Psoas muscle (tissue), 8 donors: ENCODE data around the gene ROS1. TPM values are rescaled to one million over a fixed set of nuclear protein-coding genes. Genes with fewer than 3 reads are reported as not detected.

Experiments used
- ATAC-seq, 4 donors: fragments of 200-7000 bp; cut with Tn5 transposase; one replicate each; pipeline ENCODE4 v1.9.1; 2020; ENCODE audit warnings: moderate library complexity in 3 of 4, mild to moderate bottlenecking in 2 of 4
- DNase-seq, 2 donors: peaks; one replicate each; pipeline ENCODE4 v3.0.0-alpha.2; 2020
- H3K27ac ChIP-seq: fragments of 200-600 bp; one replicate; pipeline ENCODE4 v1.8.0; 2022
- H3K27me3 ChIP-seq, 3 donors: fragments of 200-600 bp in 1 of 3; one replicate each; pipeline versions ENCODE4 v1.6.1 to v1.8.0; 2013 to 2022; ENCODE audit warnings: low read length in 2 of 3, mild to moderate bottlenecking in 2 of 3, moderate library complexity in 1 of 3; ENCODE audit not compliant: insufficient read depth in 3 of 3
- H3K36me3 ChIP-seq, 2 donors: fragments of 200-600 bp in 1 of 2; one replicate each; pipeline versions ENCODE4 v1.6.1 to v1.8.0; 2013 to 2022; ENCODE audit warnings: low read depth in 1 of 2, mild to moderate bottlenecking in 1 of 2, moderate library complexity in 1 of 2; ENCODE audit not compliant: insufficient read depth in 1 of 2
- H3K4me1 ChIP-seq: fragments of 200-600 bp; one replicate; pipeline ENCODE4 v1.8.0; 2022
- H3K4me3 ChIP-seq: fragments of 200-600 bp; one replicate; pipeline ENCODE4 v1.8.0; 2022; ENCODE audit warnings: mild to moderate bottlenecking
- H3K9me3 ChIP-seq: fragments of 200-600 bp; one replicate; pipeline ENCODE4 v1.8.0; 2022
- WGBS, 3 donors: extraction: QIAGEN DNeasy Blood & Tissue Kit; methylation state at CpG; one replicate each; pipeline versions ENCODE4 v1.1.6 to v1.1.7; 2013; 5-methylcytosine and 5-hydroxymethylcytosine counted together
- intact Hi-C, 2 donors: fragments of 100-400 bp; cut with DNase I; formaldehyde crosslinking; loops; one replicate each; pipeline versions ENCODE4 v1.11.0 to v1.14.2; 2022
- polyA plus RNA-seq, 3 donors: library from polyadenylated mRNA; stranded (reverse); fragments of 200-250 nt; gene quantifications; one replicate each; pipeline ENCODE4 v1.2.3, GENCODE V29; 2013
- total RNA-seq, 4 donors: library from RNA; stranded (reverse); fragmentation: NEBNext Ultra II Directional in 2 of 4; extraction: Animal tissue kit (Norgen Biotek cat#: 25700) in 2 of 4; gene quantifications; one replicate each; pipeline versions ENCODE4 v1.2.1 to v1.2.4, GENCODE V29; 2021 to 2023
- TF ChIP-seq, protein P1 (sequence below): fragments of 200-600 bp; IDR thresholded peaks from one replicate; pipeline ENCODE4 v1.8.0; 2022; ENCODE audit warnings: antibody characterized with exemption
- donor health status: healthy with polysubstance abuse.
- donor health status: DM: no; HTN: no; CAD: no; lungs with moderate emphysema.
- donor health status: Bipolar disorder and iron deficiency.
- donor health status: healthy.
- donor health status: DM: yes; HTN: yes; CAD: no.
- donor health status: DM: no; HTN: no; CAD: no.
- donor health status: DM: no; HTN: no; CAD: no.
- donor health status: DM: yes; HTN: yes; CAD: no.

Gene ROS1
- total and polyA plus RNA-seq, 7 donors: 0.04 to 0.06 TPM; not detected in 5

DNA sequence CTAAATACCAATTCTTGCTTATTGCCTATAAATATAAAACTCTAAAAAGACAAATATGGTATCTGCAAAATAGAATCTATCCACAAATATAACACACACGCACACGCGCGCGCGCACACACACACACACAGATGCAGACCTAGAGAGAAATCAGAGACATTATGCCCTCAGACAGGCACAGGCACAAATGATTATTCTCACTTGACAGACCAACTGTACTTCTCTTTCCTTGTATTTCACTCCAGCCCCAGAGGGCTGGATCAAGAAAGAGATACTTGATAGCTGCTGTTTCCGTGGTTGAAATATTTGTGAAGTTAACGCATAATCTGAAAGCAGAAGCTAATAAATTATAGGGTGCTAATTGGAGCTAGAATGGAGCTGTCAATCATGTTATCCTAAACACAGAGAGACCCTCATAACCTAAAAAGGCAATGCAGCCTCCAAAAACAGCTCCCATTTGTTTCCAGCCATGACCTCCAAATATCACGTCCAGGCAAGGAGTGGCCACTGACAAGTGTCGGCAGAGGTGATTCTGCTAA lies 148.9 kb downstream of the ROS1 start:
- no peaks in the 10 kb centered on the region for H3K9me3 ChIP-seq
- H3K27ac ChIP-seq: peak overlapping the region; percentile 95
- no peak for DNase-seq
- H3K27me3 ChIP-seq: no peaks in the 10 kb centered on the region
- TF ChIP-seq, protein P1, sequence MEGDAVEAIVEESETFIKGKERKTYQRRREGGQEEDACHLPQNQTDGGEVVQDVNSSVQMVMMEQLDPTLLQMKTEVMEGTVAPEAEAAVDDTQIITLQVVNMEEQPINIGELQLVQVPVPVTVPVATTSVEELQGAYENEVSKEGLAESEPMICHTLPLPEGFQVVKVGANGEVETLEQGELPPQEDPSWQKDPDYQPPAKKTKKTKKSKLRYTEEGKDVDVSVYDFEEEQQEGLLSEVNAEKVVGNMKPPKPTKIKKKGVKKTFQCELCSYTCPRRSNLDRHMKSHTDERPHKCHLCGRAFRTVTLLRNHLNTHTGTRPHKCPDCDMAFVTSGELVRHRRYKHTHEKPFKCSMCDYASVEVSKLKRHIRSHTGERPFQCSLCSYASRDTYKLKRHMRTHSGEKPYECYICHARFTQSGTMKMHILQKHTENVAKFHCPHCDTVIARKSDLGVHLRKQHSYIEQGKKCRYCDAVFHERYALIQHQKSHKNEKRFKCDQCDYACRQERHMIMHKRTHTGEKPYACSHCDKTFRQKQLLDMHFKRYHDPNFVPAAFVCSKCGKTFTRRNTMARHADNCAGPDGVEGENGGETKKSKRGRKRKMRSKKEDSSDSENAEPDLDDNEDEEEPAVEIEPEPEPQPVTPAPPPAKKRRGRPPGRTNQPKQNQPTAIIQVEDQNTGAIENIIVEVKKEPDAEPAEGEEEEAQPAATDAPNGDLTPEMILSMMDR: no peak
- ATAC-seq: peak; percentile 48 to 75 (median 62)
- H3K36me3 ChIP-seq: no peaks in the 10 kb centered on the region
- WGBS, 3 donors: 30 to 57% (median 34%) methylated on average over 10 of the region's 10 CpGs
- intact Hi-C loops: no loop called here
- peak overlapping the region; percentile 50 for H3K4me3 ChIP-seq
- H3K4me1 ChIP-seq: peaks cover 36% of the 10 kb centered on the region

DNA sequence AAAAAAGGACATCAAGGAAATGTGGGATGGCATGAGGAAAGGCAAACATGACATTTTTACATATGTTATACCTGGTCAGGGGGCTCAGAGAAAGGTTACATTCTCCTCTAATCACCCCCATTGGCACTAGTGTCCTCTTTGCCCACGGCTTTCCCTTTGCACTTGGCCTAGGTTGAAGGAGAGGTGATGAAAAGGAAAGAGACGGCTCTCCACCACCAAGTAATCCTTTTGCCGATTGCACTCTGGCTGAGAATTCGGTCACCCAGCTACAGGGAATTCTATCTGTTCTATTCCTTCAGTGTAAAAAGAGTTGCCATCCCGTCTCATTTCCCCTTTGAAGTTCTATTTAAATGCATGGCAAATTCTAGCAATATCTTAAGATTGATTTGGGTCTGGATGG lies 150.0 kb downstream of the ROS1 start:
- 15 to 36% (median 22%) methylated on average over 5 of the region's 5 CpGs for WGBS, 3 donors
- ATAC-seq (peak; percentile 57 to 73 (median 60)), DNase-seq (no peak)
- peaks cover 36% of the 10 kb centered on the region for H3K4me1 ChIP-seq
- intact Hi-C loops: no loop called here
- H3K4me3 ChIP-seq: peak overlapping the region; percentile 50
- H3K36me3 ChIP-seq: no peaks in the 10 kb centered on the region
- H3K27me3 ChIP-seq: no peaks in the 10 kb centered on the region
- peak overlapping the region; percentile 95 for H3K27ac ChIP-seq
- TF ChIP-seq, protein P1: no peak
- no peaks in the 10 kb centered on the region for H3K9me3 ChIP-seq

DNA sequence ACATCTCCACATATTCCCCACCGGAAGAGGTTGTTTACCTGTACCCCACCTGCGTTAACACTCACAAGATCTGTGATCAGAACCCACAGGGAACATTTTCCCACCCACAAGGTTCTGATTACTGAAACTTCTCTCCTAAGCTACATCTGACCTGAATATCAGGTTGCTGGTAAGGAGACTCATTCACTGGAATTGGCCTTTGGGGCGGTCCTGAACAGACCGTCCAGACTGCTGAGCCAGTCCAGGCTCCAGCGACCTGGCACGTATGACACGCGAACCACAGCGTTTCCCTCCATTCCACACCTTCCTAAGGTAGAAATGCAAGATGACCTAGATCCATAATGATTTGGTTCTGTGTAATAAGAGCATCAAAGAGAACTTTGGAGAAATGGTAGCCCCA lies 150.5 kb downstream of the ROS1 start:
- peak overlapping the region; percentile 95 for H3K27ac ChIP-seq
- H3K27me3 ChIP-seq: no peaks in the 10 kb centered on the region
- peak overlapping the region; percentile 50 for H3K4me3 ChIP-seq
- no peaks in the 10 kb centered on the region for H3K36me3 ChIP-seq
- H3K4me1 ChIP-seq: peaks cover 36% of the 10 kb centered on the region
- 24 to 48% (median 35%) methylated on average over 9 of the region's 9 CpGs for WGBS, 3 donors
- DNase-seq (peak in 1 of 2 donors; percentile 75), ATAC-seq (peak; percentile 76 to 82 (median 80))
- intact Hi-C loops: no loop called here
- no peaks in the 10 kb centered on the region for H3K9me3 ChIP-seq
- TF ChIP-seq, protein P1: no peak

DNA sequence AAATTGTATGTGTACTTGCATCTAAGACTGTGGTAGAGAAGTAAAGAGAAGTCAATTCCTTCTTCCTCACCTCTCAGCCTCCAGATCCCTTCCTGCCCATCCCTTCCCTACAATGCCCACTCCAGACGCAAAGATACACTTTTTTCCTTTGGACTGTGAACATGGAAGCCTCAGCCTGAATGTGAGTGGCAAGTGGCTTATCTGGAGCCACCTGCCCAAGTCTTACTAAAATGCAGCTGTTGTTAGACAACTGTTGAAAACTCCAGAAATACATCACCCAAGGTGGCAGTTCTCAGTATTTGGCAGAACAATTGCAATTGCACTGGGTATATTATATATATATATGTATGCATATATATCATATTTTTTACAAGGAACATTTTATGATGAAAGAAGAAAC lies 152.9 kb downstream of the ROS1 start:
- intact Hi-C loops: no loop called here
- Histone ChIP-seq H3K9me3 (no peaks in the 10 kb centered on the region), H3K27me3 (peaks cover 0 to 3% (median 0%) of the 10 kb centered on the region in 3 donors), H3K4me1 (peaks cover 49% of the 10 kb centered on the region), H3K4me3 (no peak overlapping the region), H3K36me3 (no peaks in the 10 kb centered on the region), H3K27ac (peak overlapping the region; percentile 95)
- TF ChIP-seq, protein P1: no peak
- ATAC-seq: no peak
- DNase-seq: no peak
- 14 to 33% (median 18%) methylated on average over 1 of the region's 1 CpG for WGBS, 3 donors
